T47D (cell line): ENCODE measurements around the gene ZFHX3.
A peak's percentile ranks its signal among the peaks of the same experiment; 100 is the strongest.

Experiments
- DNase-seq, 2 experiments: peaks; one replicate each; pipeline versions ENCODE4 v3.0.0 to v3.0.0-alpha.2; 2011 to 2012; ENCODE audit warnings: low read depth in 1 of 2, low spot score in 1 of 2
- JUND ChIP-seq: IDR thresholded peaks from 2 replicates; pipeline ENCODE4 v1.6.1; 2012; ENCODE audit warnings: low read depth
- in situ Hi-C: cut with HindIII; loops from 2 replicates; pipeline ENCODE4 v1.10.0; 2016; ENCODE audit warnings: low sequenced_read_pairs, low pct_unique_long_range_greater_than_20kb

Gene ZFHX3, protein sequence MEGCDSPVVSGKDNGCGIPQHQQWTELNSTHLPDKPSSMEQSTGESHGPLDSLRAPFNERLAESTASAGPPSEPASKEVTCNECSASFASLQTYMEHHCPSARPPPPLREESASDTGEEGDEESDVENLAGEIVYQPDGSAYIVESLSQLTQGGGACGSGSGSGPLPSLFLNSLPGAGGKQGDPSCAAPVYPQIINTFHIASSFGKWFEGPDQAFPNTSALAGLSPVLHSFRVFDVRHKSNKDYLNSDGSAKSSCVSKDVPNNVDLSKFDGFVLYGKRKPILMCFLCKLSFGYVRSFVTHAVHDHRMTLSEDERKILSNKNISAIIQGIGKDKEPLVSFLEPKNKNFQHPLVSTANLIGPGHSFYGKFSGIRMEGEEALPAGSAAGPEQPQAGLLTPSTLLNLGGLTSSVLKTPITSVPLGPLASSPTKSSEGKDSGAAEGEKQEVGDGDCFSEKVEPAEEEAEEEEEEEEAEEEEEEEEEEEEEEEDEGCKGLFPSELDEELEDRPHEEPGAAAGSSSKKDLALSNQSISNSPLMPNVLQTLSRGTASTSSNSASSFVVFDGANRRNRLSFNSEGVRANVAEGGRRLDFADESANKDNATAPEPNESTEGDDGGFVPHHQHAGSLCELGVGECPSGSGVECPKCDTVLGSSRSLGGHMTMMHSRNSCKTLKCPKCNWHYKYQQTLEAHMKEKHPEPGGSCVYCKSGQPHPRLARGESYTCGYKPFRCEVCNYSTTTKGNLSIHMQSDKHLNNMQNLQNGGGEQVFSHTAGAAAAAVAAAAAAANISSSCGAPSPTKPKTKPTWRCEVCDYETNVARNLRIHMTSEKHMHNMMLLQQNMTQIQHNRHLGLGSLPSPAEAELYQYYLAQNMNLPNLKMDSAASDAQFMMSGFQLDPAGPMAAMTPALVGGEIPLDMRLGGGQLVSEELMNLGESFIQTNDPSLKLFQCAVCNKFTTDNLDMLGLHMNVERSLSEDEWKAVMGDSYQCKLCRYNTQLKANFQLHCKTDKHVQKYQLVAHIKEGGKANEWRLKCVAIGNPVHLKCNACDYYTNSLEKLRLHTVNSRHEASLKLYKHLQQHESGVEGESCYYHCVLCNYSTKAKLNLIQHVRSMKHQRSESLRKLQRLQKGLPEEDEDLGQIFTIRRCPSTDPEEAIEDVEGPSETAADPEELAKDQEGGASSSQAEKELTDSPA (N-terminal part only)

DNA sequence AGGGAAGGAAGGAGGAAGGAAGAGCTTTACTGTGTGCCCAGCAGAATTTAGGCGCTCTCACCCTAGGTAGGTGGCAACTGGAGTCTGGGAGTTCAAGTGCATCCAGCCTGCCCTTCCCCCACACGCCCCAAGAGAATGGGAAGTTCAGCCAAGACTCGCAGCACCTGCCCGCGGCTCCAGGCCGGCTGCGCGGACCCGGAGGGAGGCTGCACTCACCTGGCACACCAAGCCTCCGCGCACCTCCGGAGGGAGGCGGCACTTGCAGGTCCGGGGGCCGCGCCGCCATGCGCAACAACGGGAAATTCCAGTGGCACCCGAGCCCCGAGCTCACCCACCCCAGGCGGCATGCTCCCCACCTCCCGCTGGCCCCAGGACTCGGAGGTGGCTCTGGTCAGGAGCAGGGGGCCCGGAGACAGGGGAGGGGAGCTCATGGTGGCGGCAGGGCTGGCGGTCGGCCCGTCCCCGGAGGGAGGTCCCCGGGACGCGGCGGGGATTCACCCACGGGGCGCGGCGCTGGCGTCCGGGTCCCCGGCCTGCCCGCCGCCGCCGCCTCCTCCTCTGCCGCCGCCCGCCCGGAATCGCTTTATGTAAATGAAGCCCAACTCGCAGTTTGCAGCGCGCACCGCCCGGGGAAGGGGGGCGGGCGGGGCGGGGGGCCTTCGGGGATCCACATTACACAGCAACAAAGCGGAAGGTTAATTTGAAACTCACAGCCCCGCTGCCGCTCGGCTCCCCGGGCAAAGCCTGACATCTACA lies at the start of gene ZFHX3:
Gene ZFHX3, minus strand, starts transcription at position 593 of the 756 bp plus-strand sequence. CDS start 87,983 bp downstream, outside the sequence.
- no peak for TF ChIP-seq JUND
- DNase-seq = peak in 1 of 2 experiments; percentile 87
- in situ Hi-C loops = no loop called here

DNA sequence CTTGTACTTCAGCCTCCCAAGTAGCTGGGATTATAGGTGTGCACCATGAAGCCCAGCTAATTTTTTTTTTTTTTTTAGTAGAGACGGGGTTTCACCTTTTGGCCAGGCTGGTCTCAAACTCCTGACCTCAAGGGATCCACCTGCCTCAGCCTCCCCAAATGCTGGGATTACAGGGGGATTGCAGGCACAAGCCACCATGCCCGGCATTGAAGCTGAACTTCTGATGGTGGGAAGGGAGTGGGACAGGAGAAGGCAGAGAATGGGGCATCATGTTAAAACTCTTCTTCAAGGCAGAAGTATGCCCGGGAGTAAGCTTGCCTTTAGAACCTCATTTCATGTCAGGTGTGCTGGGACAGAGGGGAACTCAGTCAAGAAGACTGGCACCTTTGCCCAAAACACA lies 48.6 kb upstream of the ZFHX3 start:
- in situ Hi-C loops = no loop called here
- no peak for TF ChIP-seq JUND
- DNase-seq = no peak

DNA sequence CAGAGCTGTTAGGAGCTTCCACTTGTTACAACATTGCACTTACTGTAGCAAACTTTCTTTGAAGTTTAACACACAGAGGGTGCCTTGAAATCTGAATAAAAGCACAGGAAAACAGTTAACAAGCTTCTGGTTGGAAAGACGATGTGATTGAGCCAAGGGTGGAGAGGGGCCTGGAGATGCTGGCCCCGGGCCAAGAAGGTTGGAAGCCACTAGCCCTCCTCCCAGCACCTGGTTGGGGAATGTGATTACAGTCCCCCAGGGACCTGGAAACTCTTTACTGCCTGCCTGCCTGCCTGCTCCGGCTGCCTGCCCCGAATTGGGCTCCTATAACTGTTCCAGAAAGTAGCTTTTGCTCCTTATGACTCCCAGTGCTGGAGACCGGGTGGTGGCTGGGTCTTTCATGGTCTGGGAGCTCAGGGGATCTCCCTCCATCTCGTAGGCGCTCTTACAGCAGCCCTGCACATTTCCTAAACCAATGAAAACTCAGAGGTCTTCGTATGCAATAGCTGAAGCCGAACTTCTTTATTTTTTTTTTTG lies 48.0 kb upstream of the ZFHX3 start:
- no peak for TF ChIP-seq JUND
- in situ Hi-C loops = no loop called here
- no peak for DNase-seq

DNA sequence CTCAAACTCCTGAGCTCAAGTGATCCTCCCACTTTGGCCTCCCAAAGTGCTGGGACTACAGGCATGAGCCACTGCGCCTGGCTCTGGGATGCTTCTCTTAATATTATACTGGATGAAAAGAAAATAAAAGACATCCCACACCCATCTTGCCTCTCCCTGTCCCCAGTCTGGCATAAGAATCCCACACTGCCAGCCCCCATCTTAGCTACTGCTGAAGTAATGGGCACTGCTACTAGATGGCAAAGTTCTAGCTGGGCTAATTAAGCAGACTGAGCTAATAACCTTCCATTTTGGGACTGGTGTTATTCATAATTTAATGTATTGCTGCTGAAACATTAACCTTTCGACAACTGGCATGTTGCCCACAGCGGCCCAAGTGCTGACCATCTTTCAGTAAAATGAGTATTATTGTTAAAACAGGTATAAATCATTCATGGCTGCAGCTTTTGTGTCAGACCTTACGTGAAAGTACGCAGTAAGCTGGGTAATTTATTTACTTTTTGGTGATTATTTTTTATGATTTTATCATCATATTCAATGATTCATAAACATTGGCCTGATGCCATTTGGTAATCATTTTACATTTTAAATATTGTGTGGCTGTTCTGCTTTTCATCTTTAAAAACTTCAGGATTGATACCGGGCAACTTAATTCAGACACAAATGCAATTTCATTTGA lies 47.4 kb upstream of the ZFHX3 start:
- no peak for TF ChIP-seq JUND
- DNase-seq = no peak
- in situ Hi-C loops = no loop called here

DNA sequence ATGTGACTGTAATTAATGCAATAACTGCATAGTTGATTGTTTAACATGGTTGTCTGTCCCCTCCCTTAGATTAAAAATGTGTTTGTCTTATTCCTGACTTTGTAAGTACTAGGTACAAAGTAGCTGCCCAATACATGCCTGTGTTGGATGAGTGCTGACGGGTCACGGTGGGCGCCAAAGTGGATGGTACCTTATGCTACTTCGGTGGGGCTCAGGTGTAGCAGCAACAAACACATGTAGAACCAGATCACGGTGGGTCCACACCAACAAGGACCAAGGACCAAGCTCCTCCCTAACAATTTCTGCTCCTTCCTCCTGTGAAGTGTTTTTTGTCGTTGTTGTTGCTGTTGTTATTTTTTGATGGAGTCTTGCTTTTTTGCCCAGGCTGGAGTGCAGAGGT lies 46.4 kb upstream of the ZFHX3 start:
- TF ChIP-seq JUND = no peak
- in situ Hi-C loops = no loop called here
- no peak for DNase-seq

DNA sequence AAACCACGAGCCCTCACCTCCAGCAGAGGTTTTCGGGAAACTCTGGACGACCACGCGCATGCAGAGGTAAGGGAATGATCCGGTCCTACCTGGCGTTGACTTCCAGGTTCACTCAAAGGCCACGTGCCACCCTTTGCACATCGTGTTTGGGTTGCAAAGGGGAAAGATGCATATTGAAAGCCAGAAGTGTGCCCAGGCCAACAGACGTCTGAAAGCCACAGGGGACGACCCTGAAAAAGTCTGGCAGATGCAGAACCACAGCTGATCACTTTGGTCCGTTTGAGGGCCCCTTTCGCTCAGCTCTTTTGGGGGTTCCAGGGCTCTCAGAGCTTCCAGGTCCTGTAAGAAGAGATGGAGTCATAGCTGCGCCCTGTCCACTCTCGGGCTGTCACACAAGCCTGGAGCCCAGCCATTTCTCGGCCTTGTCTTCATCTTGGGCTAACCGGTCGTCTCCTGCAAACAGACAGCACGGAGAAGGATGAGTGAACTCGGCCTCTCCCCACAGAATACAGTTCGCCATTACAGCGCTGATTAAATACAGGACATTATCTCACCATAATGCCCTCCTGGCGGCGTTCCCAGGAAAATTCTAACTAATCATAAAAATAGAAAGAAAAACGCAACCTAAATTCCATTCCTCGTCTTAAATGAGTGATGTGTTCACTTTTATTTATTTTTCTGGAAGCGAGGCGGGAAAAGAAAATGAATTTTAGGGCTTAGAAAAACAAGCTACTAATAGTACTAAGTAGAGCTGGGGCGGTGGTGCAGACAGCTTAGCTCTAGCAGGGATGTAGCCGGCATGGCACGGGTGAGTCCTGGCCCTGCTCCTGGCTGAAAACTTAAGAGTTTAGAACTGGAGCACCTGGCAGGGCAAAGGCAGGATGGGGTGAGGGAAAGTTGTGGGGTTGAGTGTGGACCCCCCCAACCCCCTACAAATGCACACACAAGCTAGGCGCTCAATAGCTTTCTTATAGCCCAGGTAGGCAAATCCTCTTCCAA lies 45.5 kb upstream of the ZFHX3 start:
- in situ Hi-C loops = no loop called here
- DNase-seq = no peak
- no peak for TF ChIP-seq JUND

DNA sequence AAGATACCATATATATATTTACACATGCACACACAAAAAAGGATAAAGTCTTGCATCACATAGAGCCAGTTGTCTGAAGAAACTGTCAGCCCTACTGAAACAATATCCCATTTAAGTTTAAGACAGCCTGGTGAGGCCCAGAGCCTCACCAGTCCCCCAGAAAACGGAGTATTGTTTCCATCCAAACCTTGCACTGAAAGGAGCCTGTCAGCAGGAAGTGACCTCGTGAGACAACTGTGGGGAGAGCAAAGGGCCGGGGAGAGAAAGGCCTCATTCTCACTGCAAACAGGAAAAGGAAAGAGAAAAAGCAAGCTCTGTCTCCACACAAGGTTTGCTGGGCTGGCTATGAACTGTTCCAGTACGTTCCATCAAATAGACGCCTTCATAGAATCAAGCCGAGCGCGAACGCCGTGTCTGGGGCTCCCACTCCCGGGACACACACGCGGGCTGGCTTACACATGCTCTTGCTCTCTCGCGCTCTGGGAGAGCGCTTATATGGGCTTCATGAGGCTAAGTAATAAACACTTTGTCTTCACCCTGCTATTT lies 44.4 kb upstream of the ZFHX3 start:
- no peak for TF ChIP-seq JUND
- no peak for DNase-seq
- in situ Hi-C loops = no loop called here

DNA sequence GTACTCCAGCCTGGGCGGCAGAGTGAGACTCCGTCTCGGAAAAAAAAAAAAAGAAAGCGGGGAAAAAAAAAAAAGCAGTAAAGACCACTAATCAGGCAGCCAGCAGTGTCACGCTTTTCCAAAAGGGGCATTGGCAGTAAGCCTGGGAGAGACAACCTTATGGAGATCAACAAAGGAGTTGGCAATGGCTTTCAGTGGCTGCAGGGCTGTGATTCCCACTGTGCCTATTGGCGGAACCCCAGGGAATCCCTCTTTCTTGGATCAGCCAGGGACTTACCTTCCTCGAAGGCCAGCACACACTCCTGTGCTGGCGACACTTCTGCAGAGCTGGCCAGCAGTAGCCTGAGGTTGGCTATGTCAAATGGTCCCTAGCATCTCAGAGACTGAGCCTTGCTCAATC lies 43.2 kb upstream of the ZFHX3 start:
- no peak for DNase-seq
- in situ Hi-C loops = no loop called here
- TF ChIP-seq JUND = no peak

DNA sequence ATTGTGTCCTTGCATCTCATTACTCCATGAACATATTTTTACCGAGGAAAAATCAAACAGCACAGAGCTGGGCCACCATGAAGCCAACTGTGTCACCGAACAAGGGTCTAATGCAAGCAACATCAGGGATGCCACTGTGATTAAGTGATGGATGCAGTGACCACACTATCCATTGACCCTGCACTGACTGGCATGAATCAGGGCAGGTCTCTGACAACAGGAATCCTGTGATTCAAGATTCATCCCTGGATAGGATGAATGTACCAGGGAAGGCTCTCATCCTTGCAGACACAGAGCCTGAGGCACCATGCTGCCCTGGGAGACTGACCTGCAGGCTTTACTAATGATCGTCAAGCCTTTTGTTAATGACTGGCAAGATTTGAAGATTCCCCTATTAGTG lies 41.5 kb upstream of the ZFHX3 start:
- DNase-seq = no peak
- in situ Hi-C loops = no loop called here
- no peak for TF ChIP-seq JUND

DNA sequence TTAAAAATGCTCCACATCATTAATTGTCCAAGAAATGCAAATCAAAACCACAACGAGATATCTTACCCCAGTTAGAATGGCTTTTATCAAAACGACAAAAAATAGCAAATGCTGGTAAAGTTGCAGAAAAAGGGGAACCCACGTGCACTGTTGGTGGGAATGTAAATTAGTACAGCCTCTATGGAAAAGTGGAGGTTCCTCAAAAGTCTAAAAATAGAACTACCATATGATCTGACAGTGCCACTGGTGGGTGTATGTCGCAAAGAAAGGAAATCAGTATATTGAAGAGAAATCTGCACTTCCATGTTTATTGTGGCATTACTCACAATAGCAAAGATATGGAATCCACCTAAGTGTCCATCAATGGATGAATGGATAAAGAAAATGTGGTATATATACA lies 38.2 kb upstream of the ZFHX3 start:
- DNase-seq = no peak
- no peak for TF ChIP-seq JUND
- in situ Hi-C loops = no loop called here
